GM18909 (cell line): ENCODE data around the gene DBN1.

Experiments
- ATAC-seq: cut with Tn5 transposase; IDR thresholded peaks from one replicate; pipeline ENCODE4 v1.9.1; 2021; ENCODE audit warnings: mild to moderate bottlenecking; ENCODE audit not compliant: unreplicated experiment, poor library complexity

Gene DBN1

GRCh38 chr5:177445917-177446199, 27.6 kb downstream of the DBN1 start:
- ATAC-seq: no peak

GRCh38 chr5:177445052-177445916, 28.1 kb downstream of the DBN1 start:
- no peak for ATAC-seq

GRCh38 chr5:177444106-177445051, 29.1 kb downstream of the DBN1 start:
- no peak for ATAC-seq

GRCh38 chr5:177443144-177443983, 30.1 kb downstream of the DBN1 start:
- ATAC-seq: no peak

- ATAC-seq: no peak
Measured at GRCh38 chr5:177442066-177442826, 31.2 kb downstream of the DBN1 start.

- no peak for ATAC-seq
Measured at GRCh38 chr5:177440990-177441780, 32.2 kb downstream of the DBN1 start.

- ATAC-seq: no peak
Measured at GRCh38 chr5:177440211-177440989, 33.0 kb downstream of the DBN1 start.

- no peak for ATAC-seq
Measured at GRCh38 chr5:177439518-177440053, 33.8 kb downstream of the DBN1 start.

- ATAC-seq: no peak
Measured at GRCh38 chr5:177438468-177438867, 35.0 kb downstream of the DBN1 start.

- ATAC-seq: no peak
Measured at GRCh38 chr5:177437623-177438022, 35.8 kb downstream of the DBN1 start.

GRCh38 chr5:177435847-177436536, 37.4 kb downstream of the DBN1 start:
- no peak for ATAC-seq

GRCh38 chr5:177434942-177435738, 38.3 kb downstream of the DBN1 start:
- no peak for ATAC-seq

GRCh38 chr5:177434437-177434836, 39.0 kb downstream of the DBN1 start:
- no peak for ATAC-seq

GRCh38 chr5:177433658-177434217, 39.7 kb downstream of the DBN1 start:
- ATAC-seq: no peak

GRCh38 chr5:177432839-177433657, 40.4 kb downstream of the DBN1 start:
- ATAC-seq: no peak
